WERI-Rb-1 (cell line): ENCODE results near the gene C12orf43.

Experiments used
- DNase-seq: peaks from one replicate; pipeline ENCODE4 v3.0.0-alpha.2; 2020
- H3K27ac ChIP-seq: fragments of 250-450 bp; sonication (Bioruptor Pico); 2 replicates; pipeline ENCODE4 v1.5.1; 2020; ENCODE audit warnings: mild to moderate bottlenecking, moderate library complexity
- H3K27me3 ChIP-seq: fragments of 250-450 bp; sonication (Bioruptor Pico); 2 replicates; pipeline ENCODE4 v1.5.1; 2021; ENCODE audit warnings: mild to moderate bottlenecking, low read depth, moderate library complexity; ENCODE audit not compliant: insufficient read depth, severe bottlenecking
- H3K36me3 ChIP-seq: fragments of 250-450 bp; sonication (Bioruptor Pico); 2 replicates; pipeline ENCODE4 v1.5.1; 2020; ENCODE audit warnings: mild to moderate bottlenecking, moderate library complexity
- H3K4me3 ChIP-seq: 2 replicates; pipeline ENCODE4 v1.5.1; 2011; ENCODE audit warnings: low read depth, mild to moderate bottlenecking, control low read depth, low read length
- H3K9me3 ChIP-seq: fragments of 250-450 bp; sonication (Bioruptor Pico); 2 replicates; pipeline ENCODE4 v1.5.1; 2021; ENCODE audit warnings: mild to moderate bottlenecking, moderate library complexity; ENCODE audit not compliant: severe bottlenecking
- CTCF ChIP-seq: IDR thresholded peaks from 2 replicates; pipeline ENCODE4 v1.5.1; 2011; ENCODE audit warnings: low read depth, mild to moderate bottlenecking, control low read depth, inconsistent platforms, low read length

Gene C12orf43

GRCh38 chr12:120998435-120998834 is 17.9 kb downstream of the C12orf43 start:
- H3K27ac ChIP-seq, result no peak overlapping the region
- H3K27me3 ChIP-seq, result peaks cover 2% of the 10 kb centered on the region
- H3K4me3 ChIP-seq, result no peak overlapping the region
- TF ChIP-seq CTCF, result no peak
- no peaks in the 10 kb centered on the region for H3K9me3 ChIP-seq
- H3K36me3 ChIP-seq, result peaks cover 4% of the 10 kb centered on the region
- no peak for DNase-seq

- H3K9me3 ChIP-seq, result no peaks in the 10 kb centered on the region
- H3K4me3 ChIP-seq, result no peak overlapping the region
- no peak overlapping the region for H3K27ac ChIP-seq
- DNase-seq, result no peak
- TF ChIP-seq CTCF, result no peak
- H3K27me3 ChIP-seq, result peaks cover 6% of the 10 kb centered on the region
- no peaks in the 10 kb centered on the region for H3K36me3 ChIP-seq
These were observed 18.8 kb downstream of the C12orf43 start for GRCh38 chr12:120997448-120997847.

GRCh38 chr12:120996133-120996746 is 20.0 kb downstream of the C12orf43 start:
- no peak for DNase-seq
- H3K9me3 ChIP-seq, result no peaks in the 10 kb centered on the region
- H3K27me3 ChIP-seq, result peaks cover 6% of the 10 kb centered on the region
- no peak overlapping the region for H3K4me3 ChIP-seq
- H3K27ac ChIP-seq, result no peak overlapping the region
- TF ChIP-seq CTCF, result no peak
- H3K36me3 ChIP-seq, result no peaks in the 10 kb centered on the region

GRCh38 chr12:120994589-120995337 is 21.5 kb downstream of the C12orf43 start:
- TF ChIP-seq CTCF, result no peak
- H3K9me3 ChIP-seq, result no peaks in the 10 kb centered on the region
- DNase-seq, result no peak

GRCh38 chr12:120994059-120994458 is 22.2 kb downstream of the C12orf43 start:
- Histone ChIP-seq H3K9me3 (no peaks in the 10 kb centered on the region), H3K27me3 (peaks cover 6% of the 10 kb centered on the region), H3K36me3 (no peaks in the 10 kb centered on the region), H3K27ac (no peak overlapping the region), H3K4me3 (no peak overlapping the region)
- no peak for TF ChIP-seq CTCF
- no peak for DNase-seq

More at GRCh38 chr12:120994589-120995337, 21.5 kb downstream of the C12orf43 start:
- Histone ChIP-seq H3K27me3 (peaks cover 6% of the 10 kb centered on the region), H3K4me3 (no peak overlapping the region), H3K36me3 (no peaks in the 10 kb centered on the region), H3K27ac (no peak overlapping the region)

GRCh38 chr12:120993496-120993895 is 22.8 kb downstream of the C12orf43 start:
- no peak for TF ChIP-seq CTCF
- DNase-seq, result no peak
- peaks cover 6% of the 10 kb centered on the region for H3K27me3 ChIP-seq
- H3K36me3 ChIP-seq, result no peaks in the 10 kb centered on the region
- no peak overlapping the region for H3K4me3 ChIP-seq
- H3K27ac ChIP-seq, result no peak overlapping the region
- no peaks in the 10 kb centered on the region for H3K9me3 ChIP-seq
